Frontal cortex (tissue), 4 donors: ENCODE measurements around the gene ACAA1. TPM values are rescaled to one million over a fixed set of nuclear protein-coding genes. Genes with fewer than 3 reads are reported as not detected.
"Not testable (repeated sequence)": the region's sequence is repeated elsewhere in the genome, so short reads cannot be mapped to it uniquely, and the experiment has no call there.

ENCODE experiments used
- DNase-seq, 2 donors: peaks; one replicate each; pipeline ENCODE4 v3.0.0; 2012; ENCODE audit warnings: low spot score in 2 of 2
- FAIRE-seq: peaks from 2 replicates; lab custom pipeline; 2012; peaks lifted over from hg19 to GRCh38; lab: Jason Lieb, UNC
- total RNA-seq: library from RNA; depleted of rRNA; stranded (reverse); fragments of >200 nt; gene quantifications from one replicate; pipeline ENCODE4 v1.2.3, GENCODE V29; 2014
- donor health status: control.
- donor health status: control.
- donor health status: control.

ACAA1 gene
- total RNA-seq, 1 donor from 2014 or later: 30.2 TPM

GRCh38 chr3:38109580-38110313 lies 27.2 kb downstream of the ACAA1 start:
- FAIRE-seq: no peak
- DNase-seq: no peak

- no peak for FAIRE-seq
- no peak for DNase-seq
These were observed 28.0 kb downstream of the ACAA1 start for GRCh38 chr3:38108649-38109579.

GRCh38 chr3:38107911-38108648 lies 28.8 kb downstream of the ACAA1 start:
- no peak for FAIRE-seq
- DNase-seq: no peak

- FAIRE-seq (no peak), DNase-seq (no peak)
These were observed 31.4 kb downstream of the ACAA1 start for GRCh38 chr3:38105525-38105924.

GRCh38 chr3:38102444-38102814 lies 34.5 kb downstream of the ACAA1 start:
- FAIRE-seq (no peak), DNase-seq (no peak)

GRCh38 chr3:38101811-38102443 lies 35.0 kb downstream of the ACAA1 start:
- FAIRE-seq (no peak), DNase-seq (no peak)

GRCh38 chr3:38100498-38100897 lies 36.4 kb downstream of the ACAA1 start:
- no peak for DNase-seq

GRCh38 chr3:38099518-38099917 lies 37.4 kb downstream of the ACAA1 start:
- DNase-seq: no peak
- no peak for FAIRE-seq

More at GRCh38 chr3:38100498-38100897, 36.4 kb downstream of the ACAA1 start:
- FAIRE-seq: no peak

- FAIRE-seq (no peak), DNase-seq (no peak)
These were observed 38.6 kb downstream of the ACAA1 start for GRCh38 chr3:38098376-38098723.

- DNase-seq (no peak), FAIRE-seq (no peak)
These were observed 39.2 kb downstream of the ACAA1 start for GRCh38 chr3:38097446-38098375.

- no peak for FAIRE-seq
- no peak for DNase-seq
These were observed 41.1 kb downstream of the ACAA1 start for GRCh38 chr3:38095669-38096483.

- FAIRE-seq (no peak), DNase-seq (no peak)
These were observed 41.9 kb downstream of the ACAA1 start for GRCh38 chr3:38094999-38095398.

- no peak for FAIRE-seq
These were observed 46.5 kb downstream of the ACAA1 start for GRCh38 chr3:38090453-38090852.

GRCh38 chr3:38089163-38089562 lies 47.8 kb downstream of the ACAA1 start:
- DNase-seq: no peak
- FAIRE-seq: no peak

More at GRCh38 chr3:38090453-38090852, 46.5 kb downstream of the ACAA1 start:
- DNase-seq: no peak

- DNase-seq (no peak), FAIRE-seq (no peak)
These were observed 48.5 kb downstream of the ACAA1 start for GRCh38 chr3:38088126-38089078.

GRCh38 chr3:38087278-38087677 lies 49.6 kb downstream of the ACAA1 start:
- FAIRE-seq, DNase-seq: not testable (repeated sequence)

- DNase-seq (no peak), FAIRE-seq (no peak)
These were observed 50.4 kb downstream of the ACAA1 start for GRCh38 chr3:38086496-38086895.
